Activated CD8-positive, alpha-beta memory T cell treated with anti-CD3 and anti-CD28 coated beads for 36 hours (primary cell): ENCODE results near the gene ZNG1E. TPM values are rescaled to one million over a fixed set of nuclear protein-coding genes. Genes with fewer than 3 reads are reported as not detected.
"Not testable (repeated sequence)": the region's sequence is repeated elsewhere in the genome, so short reads cannot be mapped to it uniquely, and the experiment has no call there.

ENCODE experiments used
- CTCF ChIA-PET: fragments of 350-600 bp; sonication (Branson Sonifier 250); formaldehyde crosslinking; loops from one replicate; lab custom pipeline; 2021; ENCODE audit warnings: antibody characterized with exemption; lab: Charles Lee
- POLR2A ChIA-PET: fragments of 350-600 bp; sonication (Branson Sonifier 250); formaldehyde crosslinking; loops from one replicate; lab custom pipeline; 2021; ENCODE audit warnings: antibody characterized with exemption; lab: Charles Lee
- total RNA-seq, 2 experiments: library from RNA; stranded (reverse); gene quantifications; one replicate each; pipeline ENCODE4 v1.2.3, GENCODE V29; 2021

The ZNG1E gene
- total RNA-seq, result 10 to 100 TPM; 52.3 to 55.3 TPM

DNA sequence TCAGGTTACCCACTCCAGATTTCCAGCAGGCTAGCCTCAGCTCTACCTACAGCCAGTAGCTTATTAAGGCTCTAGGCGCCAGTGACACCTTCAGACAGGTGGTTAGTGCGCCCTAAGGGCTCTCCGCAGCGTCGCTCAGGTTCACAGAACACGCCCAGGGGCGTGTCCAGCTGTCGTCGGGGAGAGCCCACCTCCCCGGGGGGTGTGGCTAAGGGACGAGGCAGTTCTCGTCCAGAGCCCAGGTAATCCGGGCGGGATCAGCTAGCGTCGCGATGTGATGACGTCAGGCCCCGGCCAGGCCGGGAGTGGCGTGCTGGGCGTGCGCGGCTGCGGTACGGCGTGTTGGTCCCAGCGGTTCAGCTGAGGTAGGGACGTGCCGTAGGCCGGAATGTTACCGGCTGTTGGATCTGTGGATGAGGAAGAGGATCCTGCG, at the start of gene ZNG1E:
TSS of gene ZNG1E (plus strand) at position 340 of the 433 bp plus-strand sequence. CDS start at position 389, 49 bp downstream.
- POLR2A ChIA-PET, CTCF ChIA-PET: not testable (repeated sequence)

GRCh38 chr9:65673579-65673978, 2.1 kb upstream of the ZNG1E start:
- CTCF ChIA-PET, POLR2A ChIA-PET: not testable (repeated sequence)

GRCh38 chr9:65675018-65675417, 710 bp upstream of the ZNG1E start:
- CTCF ChIA-PET, POLR2A ChIA-PET: not testable (repeated sequence)

GRCh38 chr9:65676389-65676788, 661 bp downstream of the ZNG1E start:
- CTCF ChIA-PET, POLR2A ChIA-PET: not testable (repeated sequence)

- CTCF ChIA-PET, POLR2A ChIA-PET: not testable (repeated sequence)
Measured at GRCh38 chr9:65678533-65678932, 2.8 kb downstream of the ZNG1E start.

- CTCF ChIA-PET, POLR2A ChIA-PET: not testable (repeated sequence)
Measured at GRCh38 chr9:65703550-65703949, 27.8 kb downstream of the ZNG1E start.

GRCh38 chr9:65714445-65714844, 38.7 kb downstream of the ZNG1E start:
- CTCF ChIA-PET, POLR2A ChIA-PET: not testable (repeated sequence)

DNA sequence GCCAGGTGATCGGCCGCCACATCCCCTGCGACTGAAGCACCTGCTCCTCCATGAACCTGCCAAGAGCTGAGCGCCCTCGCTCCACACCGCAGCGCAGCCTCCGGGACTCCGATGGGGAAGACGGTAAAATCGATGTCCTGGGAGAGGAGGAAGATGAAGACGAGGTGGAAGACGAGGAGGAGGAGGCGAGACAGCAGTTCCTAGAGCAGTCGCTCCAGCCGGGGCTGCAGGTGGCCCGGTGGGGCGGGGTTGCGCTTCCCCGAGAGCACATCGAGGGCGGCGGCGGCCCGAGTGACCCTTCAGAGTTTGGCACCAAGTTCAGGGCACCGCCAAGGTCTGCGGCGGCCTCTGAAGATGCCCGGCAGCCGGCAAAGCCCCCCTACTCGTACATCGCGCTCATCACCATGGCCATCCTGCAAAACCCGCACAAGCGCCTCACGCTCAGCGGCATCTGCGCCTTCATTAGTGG, 61.4 kb downstream of the ZNG1E start, which contains the start of gene FOXD4L4:
TSS of gene FOXD4L4 (plus strand) at position 51 of the 469 bp plus-strand sequence. CDS start at position 51, 0 bp downstream.
- CTCF ChIA-PET, POLR2A ChIA-PET: not testable (repeated sequence)

GRCh38 chr9:65738133-65738532, 62.4 kb downstream of the ZNG1E start:
- CTCF ChIA-PET, POLR2A ChIA-PET: not testable (repeated sequence)

Other genes with a start within 250 kb of the ZNG1E start
- gene FOXD4L4, start 61.2 kb downstream of the ZNG1E start, total RNA-seq, result under 1 TPM in 1 of 2 experiments, not detected in 1; 0.11 TPM